HepG2 (cell line): ENCODE data around the gene IL1RL2. TPM values are rescaled to one million over a fixed set of nuclear protein-coding genes. Genes with fewer than 3 reads are reported as not detected.

Experiments
- CEBPB ChIP-seq: IDR thresholded peaks from 2 replicates; pipeline ENCODE4 v1.6.1; 2011; ENCODE audit warnings: low read depth, low read length, improper control_type of control experiment, borderline replicate concordance
- CEBPG ChIP-seq: IDR thresholded peaks from 2 replicates; pipeline ENCODE4 v1.6.1; 2016
- EP300 ChIP-seq, 3 experiments: sonication (generic) in 1 of 3; formaldehyde crosslinking in 1 of 3; IDR thresholded peaks; 2 replicates each; pipeline versions ENCODE4 v1.5.1 to v1.6.1; 2011 to 2020; ENCODE audit warnings: low read depth in 2 of 3, low read length in 2 of 3, borderline replicate concordance in 1 of 3, improper control_type of control experiment in 1 of 3, mild to moderate bottlenecking in 1 of 3, missing genetic modification reagents in 1 of 3, moderate library complexity in 1 of 3
- ISX ChIP-seq: sonication (generic); formaldehyde crosslinking; conservative IDR thresholded peaks from 2 replicates; pipeline ENCODE4 v1.5.0; 2020; ENCODE audit warnings: missing genetic modification reagents
- JUND ChIP-seq: sonication (generic); formaldehyde crosslinking; IDR thresholded peaks from 2 replicates; pipeline ENCODE4 v1.8.0; 2022; ENCODE audit warnings: mild to moderate bottlenecking, missing genetic modification reagents
- KDM2A ChIP-seq: sonication (generic); formaldehyde crosslinking; IDR thresholded peaks from 2 replicates; pipeline ENCODE4 v1.4.0; 2020; ENCODE audit warnings: low read depth, missing genetic modification reagents, borderline replicate concordance
- MAFG ChIP-seq: sonication (generic); formaldehyde crosslinking; IDR thresholded peaks from 2 replicates; pipeline ENCODE4 v1.5.1; 2020; ENCODE audit warnings: mild to moderate bottlenecking, missing genetic modification reagents
- MYNN ChIP-seq: sonication (generic); formaldehyde crosslinking; IDR thresholded peaks from 2 replicates; pipeline ENCODE4 v1.4.0; 2020; ENCODE audit warnings: mild to moderate bottlenecking, low read depth, missing genetic modification reagents
- NCOA2 ChIP-seq: sonication (generic); formaldehyde crosslinking; IDR thresholded peaks from 2 replicates; pipeline ENCODE4 v1.8.0; 2022; ENCODE audit warnings: inconsistent platforms
- PRMT3 ChIP-seq: sonication (generic); formaldehyde crosslinking; IDR thresholded peaks from 2 replicates; pipeline ENCODE4 v1.8.1; 2022; ENCODE audit warnings: low read depth, mild to moderate bottlenecking, moderate library complexity, missing genetic modification reagents, borderline replicate concordance
- SETDB1 ChIP-seq: sonication (generic); formaldehyde crosslinking; IDR thresholded peaks from 2 replicates; pipeline ENCODE4 v1.5.1; 2020; ENCODE audit warnings: missing genetic modification reagents, mild to moderate bottlenecking, borderline replicate concordance
- SMARCC2 ChIP-seq: fragments of 450-650 bp; IDR thresholded peaks from 2 replicates; pipeline ENCODE4 v1.6.1; 2017; ENCODE audit warnings: antibody characterized with exemption, mild to moderate bottlenecking
- ZMYM4 ChIP-seq: sonication (generic); formaldehyde crosslinking; IDR thresholded peaks from 2 replicates; pipeline ENCODE4 v1.8.1; 2023; ENCODE audit warnings: mild to moderate bottlenecking, missing genetic modification reagents
- ZNF552 ChIP-seq: sonication (generic); formaldehyde crosslinking; IDR thresholded peaks from 2 replicates; pipeline ENCODE4 v1.9.0; 2022; ENCODE audit warnings: missing genetic modification reagents, mild to moderate bottlenecking, borderline replicate concordance
- ZNF788 ChIP-seq: sonication (generic); formaldehyde crosslinking; IDR thresholded peaks from 2 replicates; pipeline ENCODE4 v1.5.0; 2020; ENCODE audit warnings: mild to moderate bottlenecking, missing genetic modification reagents, borderline replicate concordance
- polyA plus RNA-seq, 8 experiments: library from polyadenylated mRNA; depleted of rRNA in 3 of 8; stranded (reverse) in 7 of 8; unstranded in 1 of 8; fragments of >200 nt; fragmentation: Illumina TruSeq in 4 of 8; extraction: Trizol in 4 of 8; gene quantifications; 2 replicates each; pipeline versions ENCODE4 v1.2.1 to v1.2.3, GENCODE V29; 2011 to 2016; ENCODE audit warnings: low read depth in 4 of 8, missing spikeins in 1 of 8, mixed read lengths in 1 of 8; ENCODE audit not compliant: insufficient read depth in 1 of 8
- total RNA-seq, 5 experiments: library from RNA; depleted of rRNA; stranded (reverse); fragments of >200 nt; fragmentation: Illumina TruSeq; extraction: Trizol; gene quantifications; 2 replicates each; pipeline ENCODE4 v1.2.3, GENCODE V29; 2016; ENCODE audit warnings: low read depth in 1 of 5
- TF ChIP-seq, protein P1 (sequence below): sonication (generic); formaldehyde crosslinking; IDR thresholded peaks from 2 replicates; pipeline ENCODE4 v1.4.0; 2020; ENCODE audit warnings: mild to moderate bottlenecking, missing genetic modification reagents
- TF ChIP-seq, protein P2 (sequence below): sonication (generic); formaldehyde crosslinking; IDR thresholded peaks from 2 replicates; pipeline ENCODE4 v1.5.0; 2020; ENCODE audit warnings: mild to moderate bottlenecking, missing genetic modification reagents
- TF ChIP-seq, protein P3 (sequence below): sonication (generic); formaldehyde crosslinking; IDR thresholded peaks from 2 replicates; pipeline ENCODE4 v1.8.0; 2022; ENCODE audit warnings: mild to moderate bottlenecking, missing genetic modification reagents, borderline replicate concordance

The IL1RL2 gene
- total and polyA plus RNA-seq, 2 of the 13 experiments (the other 11 are each of a cell fraction or from before 2014, with no cell fraction given), result 0.03 TPM; not detected in 1

DNA sequence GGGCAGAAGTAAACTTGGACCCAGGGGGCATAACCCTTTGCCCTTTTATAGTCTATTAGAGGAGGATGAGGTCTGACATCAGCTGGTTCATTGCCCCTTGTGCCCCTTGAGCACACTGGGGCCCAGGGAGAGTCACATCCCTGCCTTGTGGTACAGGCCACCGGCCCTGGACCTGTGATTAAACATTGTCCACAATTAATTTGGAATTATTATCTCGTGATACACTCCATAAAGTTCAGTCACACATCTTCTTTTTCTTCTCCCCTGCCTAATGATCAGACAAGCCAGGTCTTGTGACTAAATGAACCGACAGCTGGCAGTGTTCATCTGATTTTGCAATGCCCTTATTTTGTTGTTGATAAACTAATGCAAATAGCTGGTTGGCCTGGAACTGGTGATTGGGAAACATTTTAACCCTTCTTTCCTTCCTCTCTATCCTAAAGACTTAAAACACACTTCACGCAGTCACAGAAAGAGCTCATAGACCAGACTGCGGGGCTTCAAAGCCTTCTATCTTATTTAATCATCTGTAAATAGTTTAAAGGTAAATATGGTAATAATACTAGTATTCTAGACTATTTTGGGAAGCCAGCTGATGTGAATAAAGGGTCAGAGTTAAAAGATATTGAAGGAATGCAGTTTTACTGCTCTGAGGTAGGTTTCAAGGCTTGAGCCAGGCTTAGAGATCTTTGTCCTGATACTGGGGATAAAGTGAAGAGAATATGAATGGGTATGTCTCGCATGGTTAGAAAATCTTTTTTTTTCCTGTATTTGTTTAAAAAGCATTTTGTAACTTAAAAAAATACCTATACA lies 30.9 kb upstream of the IL1RL2 start (continued):
- TF ChIP-seq, protein P1, sequence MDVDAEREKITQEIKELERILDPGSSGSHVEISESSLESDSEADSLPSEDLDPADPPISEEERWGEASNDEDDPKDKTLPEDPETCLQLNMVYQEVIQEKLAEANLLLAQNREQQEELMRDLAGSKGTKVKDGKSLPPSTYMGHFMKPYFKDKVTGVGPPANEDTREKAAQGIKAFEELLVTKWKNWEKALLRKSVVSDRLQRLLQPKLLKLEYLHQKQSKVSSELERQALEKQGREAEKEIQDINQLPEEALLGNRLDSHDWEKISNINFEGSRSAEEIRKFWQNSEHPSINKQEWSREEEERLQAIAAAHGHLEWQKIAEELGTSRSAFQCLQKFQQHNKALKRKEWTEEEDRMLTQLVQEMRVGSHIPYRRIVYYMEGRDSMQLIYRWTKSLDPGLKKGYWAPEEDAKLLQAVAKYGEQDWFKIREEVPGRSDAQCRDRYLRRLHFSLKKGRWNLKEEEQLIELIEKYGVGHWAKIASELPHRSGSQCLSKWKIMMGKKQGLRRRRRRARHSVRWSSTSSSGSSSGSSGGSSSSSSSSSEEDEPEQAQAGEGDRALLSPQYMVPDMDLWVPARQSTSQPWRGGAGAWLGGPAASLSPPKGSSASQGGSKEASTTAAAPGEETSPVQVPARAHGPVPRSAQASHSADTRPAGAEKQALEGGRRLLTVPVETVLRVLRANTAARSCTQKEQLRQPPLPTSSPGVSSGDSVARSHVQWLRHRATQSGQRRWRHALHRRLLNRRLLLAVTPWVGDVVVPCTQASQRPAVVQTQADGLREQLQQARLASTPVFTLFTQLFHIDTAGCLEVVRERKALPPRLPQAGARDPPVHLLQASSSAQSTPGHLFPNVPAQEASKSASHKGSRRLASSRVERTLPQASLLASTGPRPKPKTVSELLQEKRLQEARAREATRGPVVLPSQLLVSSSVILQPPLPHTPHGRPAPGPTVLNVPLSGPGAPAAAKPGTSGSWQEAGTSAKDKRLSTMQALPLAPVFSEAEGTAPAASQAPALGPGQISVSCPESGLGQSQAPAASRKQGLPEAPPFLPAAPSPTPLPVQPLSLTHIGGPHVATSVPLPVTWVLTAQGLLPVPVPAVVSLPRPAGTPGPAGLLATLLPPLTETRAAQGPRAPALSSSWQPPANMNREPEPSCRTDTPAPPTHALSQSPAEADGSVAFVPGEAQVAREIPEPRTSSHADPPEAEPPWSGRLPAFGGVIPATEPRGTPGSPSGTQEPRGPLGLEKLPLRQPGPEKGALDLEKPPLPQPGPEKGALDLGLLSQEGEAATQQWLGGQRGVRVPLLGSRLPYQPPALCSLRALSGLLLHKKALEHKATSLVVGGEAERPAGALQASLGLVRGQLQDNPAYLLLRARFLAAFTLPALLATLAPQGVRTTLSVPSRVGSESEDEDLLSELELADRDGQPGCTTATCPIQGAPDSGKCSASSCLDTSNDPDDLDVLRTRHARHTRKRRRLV, result 0 out of 2 replicates have a peak, but pooled peaks have one; percentile 50
- peak; percentile 29; the same call in 1 of the 2 replicates for TF ChIP-seq ZNF788 (CRISPR knock-in tag)
- TF ChIP-seq ZMYM4 (CRISPR knock-in tag), result peak; percentile 79
- TF ChIP-seq SMARCC2, result 0 out of 2 replicates have a peak, but pooled peaks have one; percentile 59
- TF ChIP-seq PRMT3 (CRISPR knock-in tag), result no peak
- no peak for TF ChIP-seq SETDB1 (CRISPR knock-in tag)
- TF ChIP-seq JUND (CRISPR knock-in tag), result no peak
- TF ChIP-seq MYNN, result no peak
- peak; percentile 99 for TF ChIP-seq NCOA2 (CRISPR knock-in tag)
- no peak for TF ChIP-seq ISX (CRISPR knock-in tag)
- no peak for TF ChIP-seq KDM2A (CRISPR knock-in tag)
- TF ChIP-seq EP300 (IDR thresholded peaks at IDR 0.05; ENCODE audit: low read depth in 2 of 2, low read length in 2 of 2), result peak; percentile 68 to 99; a peak in 3 of 4 replicates
- TF ChIP-seq EP300 (CRISPR knock-in tag; IDR thresholded peaks at IDR 0.05; ENCODE audit: borderline replicate concordance), result peak; percentile 93
- TF ChIP-seq, protein P2, sequence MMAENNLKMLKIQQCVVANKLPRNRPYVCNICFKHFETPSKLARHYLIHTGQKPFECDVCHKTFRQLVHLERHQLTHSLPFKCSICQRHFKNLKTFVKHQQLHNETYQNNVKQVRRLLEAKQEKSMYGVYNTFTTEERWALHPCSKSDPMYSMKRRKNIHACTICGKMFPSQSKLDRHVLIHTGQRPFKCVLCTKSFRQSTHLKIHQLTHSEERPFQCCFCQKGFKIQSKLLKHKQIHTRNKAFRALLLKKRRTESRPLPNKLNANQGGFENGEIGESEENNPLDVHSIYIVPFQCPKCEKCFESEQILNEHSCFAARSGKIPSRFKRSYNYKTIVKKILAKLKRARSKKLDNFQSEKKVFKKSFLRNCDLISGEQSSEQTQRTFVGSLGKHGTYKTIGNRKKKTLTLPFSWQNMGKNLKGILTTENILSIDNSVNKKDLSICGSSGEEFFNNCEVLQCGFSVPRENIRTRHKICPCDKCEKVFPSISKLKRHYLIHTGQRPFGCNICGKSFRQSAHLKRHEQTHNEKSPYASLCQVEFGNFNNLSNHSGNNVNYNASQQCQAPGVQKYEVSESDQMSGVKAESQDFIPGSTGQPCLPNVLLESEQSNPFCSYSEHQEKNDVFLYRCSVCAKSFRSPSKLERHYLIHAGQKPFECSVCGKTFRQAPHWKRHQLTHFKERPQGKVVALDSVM (CRISPR knock-in tag), result no peak
- TF ChIP-seq ZNF552, result no peak
- TF ChIP-seq CEBPB, result peak; percentile 99
- no peak for TF ChIP-seq MAFG (CRISPR knock-in tag)
- TF ChIP-seq, protein P3, sequence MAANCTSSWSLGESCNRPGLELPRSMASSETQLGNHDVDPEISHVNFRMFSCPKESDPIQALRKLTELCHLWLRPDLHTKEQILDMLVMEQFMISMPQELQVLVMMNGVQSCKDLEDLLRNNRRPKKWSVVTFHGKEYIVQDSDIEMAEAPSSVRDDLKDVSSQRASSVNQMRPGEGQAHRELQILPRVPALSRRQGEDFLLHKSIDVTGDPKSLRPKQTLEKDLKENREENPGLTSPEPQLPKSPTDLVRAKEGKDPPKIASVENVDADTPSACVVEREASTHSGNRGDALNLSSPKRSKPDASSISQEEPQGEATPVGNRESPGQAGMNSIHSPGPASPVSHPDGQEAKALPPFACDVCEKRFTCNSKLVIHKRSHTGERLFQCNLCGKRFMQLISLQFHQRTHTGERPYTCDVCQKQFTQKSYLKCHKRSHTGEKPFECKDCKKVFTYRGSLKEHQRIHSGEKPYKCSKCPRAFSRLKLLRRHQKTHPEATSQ (CRISPR knock-in tag), result peak; percentile 61; the same call in 1 of the 2 replicates
- TF ChIP-seq CEBPG (CRISPR knock-in tag), result peak; percentile 98
